ENCODE measurements around the gene ENO3. TPM values are rescaled to one million over a fixed set of nuclear protein-coding genes. Genes with fewer than 3 reads are reported as not detected.

Gene ENO3
- total RNA-seq, 1 experiment from 2014 or later: 19.0 TPM

DNA sequence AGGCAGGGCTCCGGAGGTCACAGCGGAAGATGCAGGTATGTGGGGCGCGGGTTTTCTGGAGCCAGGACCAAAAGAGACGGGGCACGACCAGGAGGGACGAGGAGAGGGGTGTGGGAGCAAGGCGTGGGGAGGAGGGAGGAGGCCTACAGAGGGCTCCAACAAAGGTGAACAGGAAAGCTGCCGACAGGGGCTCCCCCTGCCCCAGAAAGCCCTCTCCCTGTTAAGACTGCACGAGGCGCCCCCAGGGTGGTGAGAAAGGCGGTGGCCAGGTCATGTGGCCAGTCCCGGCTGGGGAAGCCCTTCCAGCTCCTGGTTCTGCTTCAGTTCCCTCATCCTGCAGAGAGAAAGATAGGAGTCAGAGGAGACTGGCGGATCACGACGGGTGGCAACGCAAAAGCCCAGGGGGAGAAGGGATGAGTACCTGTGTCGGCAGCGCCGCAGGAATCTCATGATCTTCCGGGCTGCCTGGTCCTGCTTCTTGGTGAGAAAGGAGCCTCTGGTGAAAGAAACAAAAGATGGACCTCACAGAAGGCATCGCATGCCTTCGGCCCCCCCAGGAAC lies 17.6 kb downstream of the ENO3 start:
- TSS peak; percentile 65 for BruUV-seq (replicated peaks)
- no peak overlapping the region for H3K4me3 Mint-ChIP-seq (ENCODE audit: unreplicated experiment)
- H3K27ac Mint-ChIP-seq (ENCODE audit: low read depth, unreplicated experiment): no peak overlapping the region
- peak; percentile 44 for DNase-seq (ENCODE audit: unreplicated experiment)
- no peaks in the 10 kb centered on the region for H3K27me3 Mint-ChIP-seq (ENCODE audit: insufficient read depth, unreplicated experiment)
- peaks cover 15% of the 10 kb centered on the region for H3K4me1 Mint-ChIP-seq (ENCODE audit: insufficient read depth, unreplicated experiment)
- POLR2A ChIA-PET: interaction anchor here (0.7 to 13.3 kb wide), 15 partner anchors 10 to 265 kb away, joined by 3 to 639 read pairs (median 8); partner anchors contain the start of genes C17orf107, CAMTA2, ENO3 and INCA1
- H3K9me3 Mint-ChIP-seq (ENCODE audit: unreplicated experiment): no peaks in the 10 kb centered on the region
- H3K36me3 Mint-ChIP-seq (ENCODE audit: insufficient read depth, unreplicated experiment): peaks cover 40% of the 10 kb centered on the region
- intact Hi-C loops (cut with micrococcal nuclease): loop anchor here (1.0 kb wide), 2 partner anchors 19 to 59 kb away; no protein-coding TSS in a partner anchor
- TF ChIP-seq, protein P1, sequence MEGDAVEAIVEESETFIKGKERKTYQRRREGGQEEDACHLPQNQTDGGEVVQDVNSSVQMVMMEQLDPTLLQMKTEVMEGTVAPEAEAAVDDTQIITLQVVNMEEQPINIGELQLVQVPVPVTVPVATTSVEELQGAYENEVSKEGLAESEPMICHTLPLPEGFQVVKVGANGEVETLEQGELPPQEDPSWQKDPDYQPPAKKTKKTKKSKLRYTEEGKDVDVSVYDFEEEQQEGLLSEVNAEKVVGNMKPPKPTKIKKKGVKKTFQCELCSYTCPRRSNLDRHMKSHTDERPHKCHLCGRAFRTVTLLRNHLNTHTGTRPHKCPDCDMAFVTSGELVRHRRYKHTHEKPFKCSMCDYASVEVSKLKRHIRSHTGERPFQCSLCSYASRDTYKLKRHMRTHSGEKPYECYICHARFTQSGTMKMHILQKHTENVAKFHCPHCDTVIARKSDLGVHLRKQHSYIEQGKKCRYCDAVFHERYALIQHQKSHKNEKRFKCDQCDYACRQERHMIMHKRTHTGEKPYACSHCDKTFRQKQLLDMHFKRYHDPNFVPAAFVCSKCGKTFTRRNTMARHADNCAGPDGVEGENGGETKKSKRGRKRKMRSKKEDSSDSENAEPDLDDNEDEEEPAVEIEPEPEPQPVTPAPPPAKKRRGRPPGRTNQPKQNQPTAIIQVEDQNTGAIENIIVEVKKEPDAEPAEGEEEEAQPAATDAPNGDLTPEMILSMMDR (IDR thresholded peaks at IDR 0.05; ENCODE audit: unreplicated experiment): no peak
- CTCF ChIA-PET: interaction anchor here (0.6 to 2.4 kb wide), 7 partner anchors 18 to 179 kb away, joined by 3 to 12 read pairs (median 4); no protein-coding TSS in a partner anchor

DNA sequence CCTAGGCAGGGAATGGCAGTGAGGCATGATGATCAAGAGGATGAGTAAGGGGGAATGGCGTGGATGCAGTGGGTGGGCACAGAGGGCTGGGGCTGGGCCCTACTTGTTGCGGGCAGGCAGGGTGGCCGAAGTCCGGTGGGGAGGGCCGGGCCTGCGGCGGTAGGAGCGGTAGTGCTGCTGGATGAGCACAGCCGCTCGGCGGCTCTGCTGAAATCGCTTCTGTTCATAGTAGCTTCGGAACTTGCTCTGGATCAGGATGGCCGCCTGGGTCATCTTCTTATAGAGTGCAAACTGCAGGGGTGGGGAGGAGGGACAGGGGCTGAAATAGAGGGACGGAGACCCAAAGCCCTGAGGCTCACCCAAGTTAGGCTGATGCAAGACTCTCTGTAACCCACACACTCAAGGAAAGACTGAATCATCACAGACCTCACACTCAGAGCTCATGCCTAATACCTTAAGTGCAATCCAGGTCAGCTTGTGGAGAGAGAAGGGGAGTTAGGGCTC lies 18.2 kb downstream of the ENO3 start:
- intact Hi-C loops (cut with micrococcal nuclease): loop anchor here (1.0 kb wide), 2 partner anchors 20 to 60 kb away; no protein-coding TSS in a partner anchor
- no TSS peak for BruUV-seq (replicated peaks)
- Mint-ChIP-seq H3K27me3 (ENCODE audit: insufficient read depth, unreplicated experiment) (no peaks in the 10 kb centered on the region), H3K4me1 (ENCODE audit: insufficient read depth, unreplicated experiment) (peaks cover 15% of the 10 kb centered on the region), H3K4me3 (ENCODE audit: unreplicated experiment) (no peak overlapping the region), H3K36me3 (ENCODE audit: insufficient read depth, unreplicated experiment) (peaks cover 42% of the 10 kb centered on the region), H3K9me3 (ENCODE audit: unreplicated experiment) (no peaks in the 10 kb centered on the region), H3K27ac (ENCODE audit: low read depth, unreplicated experiment) (no peak overlapping the region)
- peak; percentile 92 for DNase-seq (ENCODE audit: unreplicated experiment)
- ChIA-PET CTCF (interaction anchor here (0.6 to 2.4 kb wide), 5 partner anchors 18 to 98 kb away, joined by 3 to 12 read pairs (median 4); no protein-coding TSS in a partner anchor), POLR2A (interaction anchor here (0.7 to 13.3 kb wide), 13 partner anchors 9 to 266 kb away, joined by 3 to 639 read pairs (median 7); partner anchors contain the start of genes CAMTA2, ENO3, INCA1 and KIF1C)
- TF ChIP-seq, protein P1 (IDR thresholded peaks at IDR 0.05; ENCODE audit: unreplicated experiment): no peak

DNA sequence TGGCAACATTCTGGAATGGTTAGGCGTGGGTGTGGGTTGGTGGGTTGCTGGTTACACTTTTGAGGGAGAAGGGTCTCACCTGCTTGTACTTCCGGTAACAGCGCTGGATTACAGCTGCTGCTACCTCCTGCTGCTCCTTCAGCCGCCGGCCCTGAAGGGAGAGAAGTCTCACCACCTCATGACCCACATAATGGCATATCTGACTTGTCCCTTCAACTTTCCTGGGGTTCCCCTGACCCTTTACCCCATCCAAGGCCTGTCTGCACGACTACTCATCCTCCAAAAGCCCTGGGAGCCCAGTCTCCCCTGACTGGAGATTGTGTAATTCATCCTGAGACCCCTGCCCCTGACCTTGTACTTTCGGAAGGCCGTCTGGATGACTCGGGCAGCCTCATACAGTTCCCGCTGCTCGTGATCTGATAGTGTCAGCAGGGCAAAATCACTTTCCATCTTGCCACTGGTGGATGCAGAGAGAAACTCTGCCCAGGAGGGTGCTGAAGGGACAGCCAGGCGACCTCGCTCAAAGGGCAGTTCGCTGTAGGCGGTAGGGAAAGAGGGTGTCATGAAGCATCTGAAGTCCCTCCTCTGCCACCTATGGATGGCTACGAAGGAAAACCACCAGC lies 18.7 kb downstream of the ENO3 start:
- Mint-ChIP-seq H3K27ac (ENCODE audit: low read depth, unreplicated experiment) (no peak overlapping the region), H3K36me3 (ENCODE audit: insufficient read depth, unreplicated experiment) (peaks cover 44% of the 10 kb centered on the region), H3K4me3 (ENCODE audit: unreplicated experiment) (no peak overlapping the region), H3K27me3 (ENCODE audit: insufficient read depth, unreplicated experiment) (no peaks in the 10 kb centered on the region), H3K9me3 (ENCODE audit: unreplicated experiment) (no peaks in the 10 kb centered on the region), H3K4me1 (ENCODE audit: insufficient read depth, unreplicated experiment) (peaks cover 15% of the 10 kb centered on the region)
- TF ChIP-seq, protein P1 (IDR thresholded peaks at IDR 0.05; ENCODE audit: unreplicated experiment): no peak
- ChIA-PET CTCF (interaction anchor here (0.6 to 2.4 kb wide), 7 partner anchors 17 to 97 kb away, joined by 3 to 12 read pairs (median 4); partner anchors contain the start of genes CAMTA2, RNF167 and SLC25A11), POLR2A (interaction anchor here (0.7 to 13.3 kb wide), 12 partner anchors 9 to 266 kb away, joined by 3 to 639 read pairs (median 8); partner anchors contain the start of genes CAMTA2, ENO3, INCA1 and KIF1C)
- intact Hi-C loops (cut with micrococcal nuclease): loop anchor here (1.0 kb wide), 2 partner anchors 20 to 60 kb away; no protein-coding TSS in a partner anchor
- DNase-seq (ENCODE audit: unreplicated experiment): peak; percentile 9
- BruUV-seq (replicated peaks): TSS peak; percentile 69

DNA sequence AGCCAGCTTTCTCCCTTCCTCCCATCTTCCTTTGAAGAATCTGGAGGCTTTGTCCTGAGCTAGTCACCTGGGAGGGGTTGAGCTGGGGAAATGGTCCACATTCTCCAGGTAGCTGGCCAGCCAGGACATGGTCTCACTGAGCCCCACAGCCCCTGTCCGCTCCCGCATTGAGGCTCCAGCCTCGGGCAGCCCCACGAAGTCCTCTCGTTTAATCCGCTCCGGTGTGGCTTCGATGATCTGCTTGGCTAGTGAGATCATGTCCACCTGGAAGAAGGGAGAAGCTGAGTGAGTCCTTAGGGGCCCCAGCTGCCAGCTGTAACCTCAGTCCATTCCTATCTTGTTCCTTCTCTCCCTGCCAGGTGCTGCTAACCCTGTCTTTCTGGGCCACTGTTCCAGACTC lies 19.4 kb downstream of the ENO3 start:
- Mint-ChIP-seq H3K36me3 (ENCODE audit: insufficient read depth, unreplicated experiment) (peaks cover 50% of the 10 kb centered on the region), H3K27me3 (ENCODE audit: insufficient read depth, unreplicated experiment) (no peaks in the 10 kb centered on the region), H3K4me3 (ENCODE audit: unreplicated experiment) (no peak overlapping the region), H3K4me1 (ENCODE audit: insufficient read depth, unreplicated experiment) (peaks cover 19% of the 10 kb centered on the region), H3K9me3 (ENCODE audit: unreplicated experiment) (no peaks in the 10 kb centered on the region), H3K27ac (ENCODE audit: low read depth, unreplicated experiment) (no peak overlapping the region)
- DNase-seq (ENCODE audit: unreplicated experiment): no peak
- CTCF ChIA-PET: interaction anchor here (0.7 to 2.4 kb wide), 8 partner anchors 10 to 61 kb away, joined by 3 to 12 read pairs (median 4); partner anchors contain the start of genes CAMTA2, RNF167 and SLC25A11
- POLR2A ChIA-PET: interaction anchor here (0.5 to 13.3 kb wide), 7 partner anchors 8 to 136 kb away, joined by 3 to 639 read pairs (median 10); partner anchors contain the start of genes CAMTA2, ENO3, INCA1 and KIF1C
- intact Hi-C loops (cut with micrococcal nuclease): no loop called here
- TF ChIP-seq, protein P1 (IDR thresholded peaks at IDR 0.05; ENCODE audit: unreplicated experiment): no peak
- BruUV-seq (replicated peaks): no TSS peak
